Progenitor cell of endocrine pancreas (in vitro differentiated cells): ENCODE measurements around the gene MAGEF1. TPM values are rescaled to one million over a fixed set of nuclear protein-coding genes. Genes with fewer than 3 reads are reported as not detected.

Experiments used
- DNase-seq: peaks from one replicate; pipeline ENCODE4 v3.0.0; 2021; ENCODE audit warnings: low spot score; ENCODE audit not compliant: unreplicated experiment
- H3K27ac Mint-ChIP-seq: 2 replicates; pipeline ENCODE4 v1.8.0; 2021; ENCODE audit warnings: mild to moderate bottlenecking, moderate library complexity, mixed read lengths
- H3K27me3 Mint-ChIP-seq: 2 replicates; pipeline ENCODE4 v1.8.0; 2021; ENCODE audit warnings: mixed read lengths
- H3K36me3 Mint-ChIP-seq: 2 replicates; pipeline ENCODE4 v1.8.0; 2022; ENCODE audit warnings: mixed read lengths; ENCODE audit not compliant: insufficient read depth
- H3K4me1 Mint-ChIP-seq: 2 replicates; pipeline ENCODE4 v1.8.0; 2021; ENCODE audit warnings: low read depth, mixed read lengths
- H3K4me3 Mint-ChIP-seq: 2 replicates; pipeline ENCODE4 v1.8.0; 2021; ENCODE audit warnings: low read depth, mild to moderate bottlenecking, moderate library complexity, mixed read lengths
- H3K9me3 Mint-ChIP-seq: 2 replicates; pipeline ENCODE4 v1.8.0; 2021; ENCODE audit warnings: low read depth, mixed read lengths
- total RNA-seq: library from RNA; stranded (reverse); gene quantifications from 2 replicates; pipeline ENCODE4 v1.2.1, GENCODE V29; 2021
- TF ChIP-seq, protein P1 (sequence below): fragments of 200-600 bp; sonication (generic); IDR thresholded peaks from one replicate; pipeline ENCODE4 v1.5.0; 2021; ENCODE audit warnings: antibody characterized with exemption, mild to moderate bottlenecking; ENCODE audit not compliant: unreplicated experiment

MAGEF1 gene
- total RNA-seq, 1 donor from 2014 or later = 62.7 TPM

DNA sequence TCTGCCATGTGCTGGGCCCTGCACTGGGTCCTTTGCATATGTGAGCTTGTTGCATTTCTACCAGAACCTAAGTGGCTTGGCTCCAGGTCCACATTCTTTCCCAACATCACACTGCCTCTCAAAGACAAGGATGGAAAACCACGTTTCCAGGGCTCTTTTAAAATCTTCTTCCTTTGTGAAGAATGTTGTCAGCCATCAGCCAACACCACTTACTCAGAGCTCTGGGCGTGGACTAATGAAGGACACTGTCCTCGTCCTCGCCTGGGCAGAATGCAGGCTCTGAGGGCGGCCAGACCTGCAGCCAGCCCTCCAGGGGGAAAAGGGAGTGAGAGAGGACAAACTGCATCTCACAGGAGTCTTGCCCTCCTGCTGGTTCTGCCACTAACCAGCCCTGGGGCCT lies 49.7 kb downstream of the MAGEF1 start:
- Mint-ChIP-seq H3K27ac (no peak overlapping the region), H3K9me3 (no peaks in the 10 kb centered on the region), H3K4me3 (no peak overlapping the region), H3K36me3 (no peaks in the 10 kb centered on the region), H3K4me1 (peaks cover 15% of the 10 kb centered on the region), H3K27me3 (peaks cover 38% of the 10 kb centered on the region)
- TF ChIP-seq, protein P1, sequence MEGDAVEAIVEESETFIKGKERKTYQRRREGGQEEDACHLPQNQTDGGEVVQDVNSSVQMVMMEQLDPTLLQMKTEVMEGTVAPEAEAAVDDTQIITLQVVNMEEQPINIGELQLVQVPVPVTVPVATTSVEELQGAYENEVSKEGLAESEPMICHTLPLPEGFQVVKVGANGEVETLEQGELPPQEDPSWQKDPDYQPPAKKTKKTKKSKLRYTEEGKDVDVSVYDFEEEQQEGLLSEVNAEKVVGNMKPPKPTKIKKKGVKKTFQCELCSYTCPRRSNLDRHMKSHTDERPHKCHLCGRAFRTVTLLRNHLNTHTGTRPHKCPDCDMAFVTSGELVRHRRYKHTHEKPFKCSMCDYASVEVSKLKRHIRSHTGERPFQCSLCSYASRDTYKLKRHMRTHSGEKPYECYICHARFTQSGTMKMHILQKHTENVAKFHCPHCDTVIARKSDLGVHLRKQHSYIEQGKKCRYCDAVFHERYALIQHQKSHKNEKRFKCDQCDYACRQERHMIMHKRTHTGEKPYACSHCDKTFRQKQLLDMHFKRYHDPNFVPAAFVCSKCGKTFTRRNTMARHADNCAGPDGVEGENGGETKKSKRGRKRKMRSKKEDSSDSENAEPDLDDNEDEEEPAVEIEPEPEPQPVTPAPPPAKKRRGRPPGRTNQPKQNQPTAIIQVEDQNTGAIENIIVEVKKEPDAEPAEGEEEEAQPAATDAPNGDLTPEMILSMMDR = no peak
- no peak for DNase-seq

GRCh38 chr3:184660931-184661330 lies 50.9 kb downstream of the MAGEF1 start:
- TF ChIP-seq, protein P1 = no peak
- H3K36me3 Mint-ChIP-seq = no peaks in the 10 kb centered on the region
- peaks cover 18% of the 10 kb centered on the region for H3K4me1 Mint-ChIP-seq
- H3K27me3 Mint-ChIP-seq = peaks cover 34% of the 10 kb centered on the region
- no peak overlapping the region for H3K27ac Mint-ChIP-seq
- no peak overlapping the region for H3K4me3 Mint-ChIP-seq
- no peak for DNase-seq
- no peaks in the 10 kb centered on the region for H3K9me3 Mint-ChIP-seq

Other genes starting within 250 kb of the MAGEF1 start
- gene EPHB3, start 150.3 kb downstream of the MAGEF1 start, total RNA-seq = 11.7 and 13.4 TPM in 2 replicates
- 78.9 and 89.4 TPM in 2 replicates for gene VPS8, start 100.1 kb upstream of the MAGEF1 start, total RNA-seq